ENCODE measurements around the gene CHCHD10. TPM values are rescaled to one million over a fixed set of nuclear protein-coding genes. Genes with fewer than 3 reads are reported as not detected.

The CHCHD10 gene
- total and polyA plus RNA-seq, 8 donors: 5.8 to 589 (median 126) TPM

DNA sequence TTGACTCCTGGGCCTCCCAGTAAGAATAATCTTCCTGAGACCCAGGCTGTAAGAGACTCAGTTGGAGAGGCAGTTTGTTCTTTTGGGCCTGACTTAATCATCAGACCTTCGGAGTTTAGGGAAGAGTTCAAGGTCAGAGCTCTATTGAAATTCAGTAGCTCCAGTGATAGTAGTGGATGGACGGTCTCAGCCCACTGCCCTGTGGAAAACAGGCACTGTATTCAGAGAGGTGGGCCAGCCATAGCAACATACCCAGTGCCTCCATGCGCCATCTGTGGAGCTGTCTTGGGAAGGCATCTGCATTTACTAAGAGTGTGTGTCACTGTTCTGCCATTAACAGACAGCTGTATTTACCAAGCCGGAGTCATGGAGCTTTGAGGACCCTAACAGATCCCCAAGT lies 21.9 kb upstream of the CHCHD10 start:
- TF ChIP-seq CTCF (IDR thresholded peaks at IDR 0.05) (no peak), POLR2A (IDR thresholded peaks at IDR 0.05) (no peak), POLR2AphosphoS5 (IDR thresholded peaks at IDR 0.05) (no peak), EP300 (IDR thresholded peaks at IDR 0.05) (no peak)
- H3K36me3 ChIP-seq: peaks cover 31 to 34% (median 33%) of the 10 kb centered on the region in 4 donors
- H3K4me3 ChIP-seq: no peak overlapping the region
- intact Hi-C loops (cut with DNase I; ENCODE audit: low total_unique reads): no loop called here
- peaks cover 29 to 59% (median 53%) of the 10 kb centered on the region in 4 donors for H3K4me1 ChIP-seq
- H3K27ac ChIP-seq: peak overlapping the region in 1 of 5 donors; percentile 31
- 62 to 79% (median 75%) methylated on average over 4 of the region's 4 CpGs for WGBS, 5 donors
- H3K27me3 ChIP-seq: no peaks in the 10 kb centered on the region
- no peaks in the 10 kb centered on the region for H3K9me3 ChIP-seq
- DNase-seq: no peak

DNA sequence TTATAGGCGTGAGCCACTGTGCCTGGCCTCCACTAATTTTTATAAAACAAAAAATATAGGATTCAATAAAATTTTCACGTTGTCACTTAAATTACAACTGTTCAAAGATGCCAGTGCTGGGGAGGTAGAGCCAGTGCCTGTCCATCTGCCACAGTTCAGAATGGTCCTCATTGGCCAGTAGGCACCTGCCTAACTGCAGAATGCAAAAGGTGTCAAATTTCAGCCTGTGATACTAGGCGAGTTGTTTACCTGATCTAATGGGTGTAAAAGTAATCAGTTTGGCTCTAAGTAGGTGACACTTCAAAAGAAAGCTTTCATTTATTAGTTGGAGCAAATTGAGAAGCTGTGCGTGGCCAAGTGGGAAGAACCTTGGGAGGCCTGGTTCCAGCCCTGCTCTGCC lies 21.3 kb upstream of the CHCHD10 start:
- Histone ChIP-seq H3K36me3 (peaks cover 27 to 29% (median 28%) of the 10 kb centered on the region in 4 donors), H3K4me1 (peaks cover 32 to 64% (median 57%) of the 10 kb centered on the region in 4 donors), H3K27ac (peak overlapping the region in 1 of 5 donors; percentile 3), H3K4me3 (peak overlapping the region in 1 of 4 donors; percentile 13), H3K9me3 (no peaks in the 10 kb centered on the region), H3K27me3 (no peaks in the 10 kb centered on the region)
- TF ChIP-seq POLR2A (IDR thresholded peaks at IDR 0.05) (no peak), POLR2AphosphoS5 (IDR thresholded peaks at IDR 0.05) (no peak), EP300 (IDR thresholded peaks at IDR 0.05) (no peak), CTCF (IDR thresholded peaks at IDR 0.05) (no peak)
- 38 to 59% (median 55%) methylated on average over 4 of the region's 4 CpGs for WGBS, 5 donors
- intact Hi-C loops (cut with DNase I; ENCODE audit: low total_unique reads): no loop called here
- DNase-seq: no peak

DNA sequence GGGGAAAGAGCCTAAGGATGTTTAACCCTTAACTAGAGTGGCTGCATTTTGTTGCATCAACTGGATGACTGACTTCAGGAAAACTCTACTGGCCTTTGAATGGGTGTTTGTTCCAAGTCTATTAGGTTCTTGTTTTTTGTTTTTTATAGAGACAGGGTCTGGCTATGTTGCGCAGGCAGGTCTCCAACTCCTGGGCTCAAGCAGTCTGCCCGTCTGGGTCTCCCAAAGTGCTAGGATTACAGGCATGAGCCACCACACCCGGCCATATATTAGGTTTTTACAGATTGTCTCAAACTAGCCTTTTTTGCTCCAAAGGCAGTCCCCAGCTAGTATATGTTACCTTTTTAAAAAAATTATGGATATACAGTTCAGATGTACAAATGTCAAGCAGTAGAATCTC lies 20.1 kb upstream of the CHCHD10 start:
- Histone ChIP-seq H3K27me3 (no peaks in the 10 kb centered on the region), H3K4me1 (peaks cover 32 to 73% (median 65%) of the 10 kb centered on the region in 4 donors), H3K27ac (peak overlapping the region in 4 of 5 donors; percentile 99 to 100 (median 100)), H3K9me3 (no peaks in the 10 kb centered on the region), H3K36me3 (peaks cover 15 to 17% (median 16%) of the 10 kb centered on the region in 4 donors), H3K4me3 (peak overlapping the region; percentile 61 to 96 (median 86))
- TF ChIP-seq CTCF (IDR thresholded peaks at IDR 0.05) (no peak), POLR2A (IDR thresholded peaks at IDR 0.05) (no peak), EP300 (IDR thresholded peaks at IDR 0.05) (no peak), POLR2AphosphoS5 (IDR thresholded peaks at IDR 0.05) (no peak)
- 39 to 57% (median 44%) methylated on average over 3 of the region's 3 CpGs for WGBS, 5 donors
- intact Hi-C loops (cut with DNase I; ENCODE audit: low total_unique reads): no loop called here
- peak in 1 of 2 donors; percentile 2 for DNase-seq

GRCh38 chr22:23787600-23787896 lies 19.8 kb upstream of the CHCHD10 start:
- peaks cover 12 to 14% (median 13%) of the 10 kb centered on the region in 4 donors for H3K36me3 ChIP-seq
- H3K9me3 ChIP-seq: no peaks in the 10 kb centered on the region
- H3K27ac ChIP-seq: peak overlapping the region; percentile 98 to 100 (median 100)
- intact Hi-C loops (cut with DNase I; ENCODE audit: low total_unique reads): no loop called here
- H3K4me3 ChIP-seq: peak overlapping the region; percentile 61 to 96 (median 86)
- TF ChIP-seq EP300 (IDR thresholded peaks at IDR 0.05) (no peak), CTCF (IDR thresholded peaks at IDR 0.05) (no peak), POLR2AphosphoS5 (IDR thresholded peaks at IDR 0.05) (no peak), POLR2A (IDR thresholded peaks at IDR 0.05) (no peak)
- no peak for DNase-seq
- 0 to 2% (median 1%) methylated on average over 5 of the region's 5 CpGs for WGBS, 5 donors
- H3K27me3 ChIP-seq: no peaks in the 10 kb centered on the region
- peaks cover 32 to 73% (median 65%) of the 10 kb centered on the region in 4 donors for H3K4me1 ChIP-seq
